Hair follicular keratinocyte (primary cell): ENCODE measurements around the gene SURF1. TPM values are rescaled to one million over a fixed set of nuclear protein-coding genes. Genes with fewer than 3 reads are reported as not detected.

ENCODE experiments used
- total RNA-seq: library from RNA; depleted of rRNA; stranded (reverse); fragments of >200 nt; gene quantifications from 2 replicates; pipeline ENCODE4 v1.2.3, GENCODE V29; 2015

Gene SURF1, protein sequence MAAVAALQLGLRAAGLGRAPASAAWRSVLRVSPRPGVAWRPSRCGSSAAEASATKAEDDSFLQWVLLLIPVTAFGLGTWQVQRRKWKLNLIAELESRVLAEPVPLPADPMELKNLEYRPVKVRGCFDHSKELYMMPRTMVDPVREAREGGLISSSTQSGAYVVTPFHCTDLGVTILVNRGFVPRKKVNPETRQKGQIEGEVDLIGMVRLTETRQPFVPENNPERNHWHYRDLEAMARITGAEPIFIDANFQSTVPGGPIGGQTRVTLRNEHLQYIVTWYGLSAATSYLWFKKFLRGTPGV
- total RNA-seq, result 28.3 and 37.3 TPM in 2 replicates

DNA sequence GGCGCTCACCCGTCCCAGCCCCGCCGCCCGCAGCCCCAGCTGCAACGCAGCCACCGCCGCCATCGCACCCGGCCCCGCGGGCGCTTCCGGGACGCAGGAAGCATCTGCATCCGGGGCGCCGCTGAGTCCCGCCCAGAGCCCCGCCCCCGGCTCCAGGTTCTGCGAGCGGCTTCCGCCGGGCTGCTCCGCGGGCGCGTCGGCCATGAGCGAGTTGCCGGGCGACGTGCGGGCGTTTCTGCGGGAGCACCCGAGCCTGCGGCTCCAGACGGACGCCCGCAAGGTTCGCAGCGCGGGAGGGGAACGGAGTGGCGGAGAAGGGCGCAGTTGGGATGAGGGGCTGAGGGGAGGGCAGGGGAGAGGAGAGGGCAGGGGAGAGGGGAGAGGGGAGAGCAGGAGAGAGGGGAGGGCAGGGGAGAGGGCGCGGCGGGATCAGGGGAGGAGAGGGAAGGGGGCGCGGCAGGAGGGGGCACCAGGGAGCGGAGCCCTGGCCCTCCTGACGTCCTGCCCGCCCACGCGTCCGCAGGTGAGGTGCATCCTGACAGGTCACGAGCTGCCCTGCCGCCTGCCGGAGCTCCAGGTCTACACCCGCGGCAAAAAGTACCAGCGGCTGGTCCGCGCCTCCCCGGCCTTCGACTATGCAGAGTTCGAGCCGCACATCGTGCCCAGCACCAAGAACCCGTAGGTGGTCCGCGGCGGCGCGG is at the start of gene SURF1, which contains the start of gene SURF2:
TSS of gene SURF1 (minus strand) at position 97 of the 701 bp plus-strand sequence. CDS start at position 63, 34 bp downstream.
TSS of gene SURF2 (plus strand) at position 160 of the 701 bp plus-strand sequence. CDS start at position 203, 43 bp downstream.

DNA sequence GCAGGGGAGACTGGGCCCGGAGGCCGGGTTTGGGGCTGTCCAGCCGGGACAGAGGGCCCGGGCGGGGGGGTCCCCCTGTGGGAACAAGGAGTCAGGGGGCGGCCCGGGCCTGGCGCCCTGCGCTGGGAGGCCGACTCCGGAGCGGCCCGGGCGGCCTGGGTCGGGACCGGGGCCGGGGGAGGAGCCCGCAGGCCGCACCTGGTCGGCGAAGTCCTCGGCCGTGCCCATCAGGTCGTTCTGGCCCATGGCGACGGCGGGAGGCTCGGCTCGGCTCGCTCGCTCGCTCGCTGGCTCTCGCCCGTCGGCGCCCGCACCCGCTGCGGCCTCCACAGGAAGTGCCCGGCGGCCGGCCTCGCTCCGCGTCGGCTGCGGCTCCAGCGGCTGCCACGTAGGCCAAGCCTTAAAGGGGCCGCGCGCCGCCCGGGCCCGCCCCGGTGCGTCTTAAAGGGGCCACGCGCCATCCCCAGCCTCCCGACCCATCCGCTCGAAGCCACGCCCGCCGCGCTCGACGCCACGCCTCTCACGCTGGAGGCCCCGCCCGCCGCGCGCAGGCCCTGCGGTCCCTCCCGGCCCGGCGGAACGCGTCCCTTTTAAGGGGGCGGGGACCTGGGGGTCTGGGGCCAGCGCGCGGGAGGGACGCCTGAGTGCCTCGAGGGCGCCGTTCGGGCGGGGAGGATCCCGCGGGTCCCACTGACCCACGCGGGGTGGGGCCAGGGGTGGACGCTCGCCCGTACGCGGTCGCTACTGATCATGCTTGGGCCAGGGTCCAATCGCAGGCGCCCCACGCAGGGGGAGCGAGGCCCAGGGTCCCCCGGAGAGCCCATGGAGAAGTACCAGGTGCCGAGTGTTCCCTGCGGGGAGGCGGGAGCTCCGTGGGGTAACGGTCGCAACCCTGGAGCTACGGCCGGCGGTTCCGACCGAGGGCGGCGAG is 19.7 kb upstream of the SURF1 start, which contains the start of the genes STKLD1 and SURF4:
TSS of gene STKLD1 (plus strand) at position 643 of the 931 bp plus-strand sequence. CDS start at position 751, 108 bp downstream.
TSS of gene SURF4 (minus strand) at position 337 of the 931 bp plus-strand sequence. CDS start at position 246, 91 bp downstream.

GRCh38 chr9:133347985-133348717 is 8.1 kb downstream of the SURF1 start, which contains the start of the genes MED22 and RPL7A:
MED22 (minus strand) TSS chr9:133348131; CDS start chr9:133346662, 1,469 bp downstream.
RPL7A (plus strand) TSS chr9:133348218; CDS start chr9:133348244, 26 bp downstream.

GRCh38 chr9:133335924-133336811 is 20.1 kb downstream of the SURF1 start, which contains the start of gene SURF6:
SURF6 (minus strand) TSS chr9:133336188; CDS start chr9:133336132, 56 bp downstream.

Other genes starting within 250 kb of the SURF1 start
- gene RALGDS, start 235.2 kb downstream of the SURF1 start, total RNA-seq, result 18.7 and 29.8 TPM in 2 replicates
- gene GBGT1, start 192.6 kb downstream of the SURF1 start, total RNA-seq, result 2.7 TPM in 2 replicates
- not detected in 2 replicates for gene OBP2B, start 147.2 kb downstream of the SURF1 start, total RNA-seq
- not detected in 2 replicates for gene ABO, start 81.3 kb downstream of the SURF1 start, total RNA-seq
- gene SURF6, start 20.3 kb downstream of the SURF1 start, total RNA-seq, result 13.9 and 23.5 TPM in 2 replicates
- 17.7 and 23.4 TPM in 2 replicates for gene MED22, start 8.4 kb downstream of the SURF1 start, total RNA-seq
- 2,877 and 3,258 TPM in 2 replicates for gene RPL7A, start 8.3 kb downstream of the SURF1 start, total RNA-seq
- gene SURF2, start 63 bp upstream of the SURF1 start, total RNA-seq, result 37.2 and 46.6 TPM in 2 replicates
- 194 and 245 TPM in 2 replicates for gene SURF4, start 19.6 kb upstream of the SURF1 start, total RNA-seq
- gene STKLD1, start 19.9 kb upstream of the SURF1 start, total RNA-seq, result 0.19 TPM in 1 of 2 replicates, not detected in the other
- 19.5 and 24.7 TPM in 2 replicates for gene REXO4, start 61.5 kb upstream of the SURF1 start, total RNA-seq
- 0.61 and 0.70 TPM in 2 replicates for gene ADAMTS13, start 65.9 kb upstream of the SURF1 start, total RNA-seq
- 1.6 and 5.3 TPM in 2 replicates for gene CACFD1, start 103.5 kb upstream of the SURF1 start, total RNA-seq
- gene SLC2A6, start 122.6 kb upstream of the SURF1 start, total RNA-seq, result 21.6 and 30.5 TPM in 2 replicates
- gene MYMK, start 168.5 kb upstream of the SURF1 start, total RNA-seq, result not detected in 2 replicates
- gene ADAMTSL2, start 178.2 kb upstream of the SURF1 start, total RNA-seq, result not detected in 2 replicates